GM19035 (cell line): ENCODE data around the gene OR5I1.
"Not testable (repeated sequence)": the region's sequence is repeated elsewhere in the genome, so short reads cannot be mapped to it uniquely, and the experiment has no call there.

Source experiments
- ATAC-seq: cut with Tn5 transposase; IDR thresholded peaks from one replicate; pipeline ENCODE4 v1.9.1; 2021; ENCODE audit not compliant: unreplicated experiment

The OR5I1 gene

DNA sequence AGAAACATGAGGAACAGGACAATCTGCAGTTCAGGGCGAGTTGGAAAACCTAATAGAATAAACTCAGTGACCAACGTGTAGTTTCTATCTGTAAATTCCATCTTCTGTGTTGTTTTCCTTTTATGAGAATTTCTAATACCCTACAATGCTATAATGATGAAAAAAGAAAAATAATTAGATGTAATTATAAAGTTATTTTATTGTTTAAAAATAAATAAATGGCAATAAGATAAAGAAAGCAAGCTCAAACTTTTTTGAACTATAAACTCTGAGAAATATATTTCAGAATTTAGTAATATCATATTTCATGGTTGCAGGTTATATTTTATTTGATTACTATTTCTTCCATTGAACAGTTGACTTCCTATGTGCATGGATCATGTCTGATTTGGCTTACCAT, at the start of gene OR5I1:
Gene OR5I1, minus strand, starts transcription at position 101 of the 400 bp plus-strand sequence. Its CDS starts 0 bp downstream, at position 101.
- ATAC-seq, result no peak

GRCh38 chr11:55970935-55971334, 34.7 kb upstream of the OR5I1 start:
- ATAC-seq, result no peak

GRCh38 chr11:55969845-55970244, 33.6 kb upstream of the OR5I1 start, which contains the start of gene OR10AG1:
OR10AG1 (minus strand) TSS chr11:55969945; CDS start chr11:55969907, 38 bp downstream.
- no peak for ATAC-seq

DNA sequence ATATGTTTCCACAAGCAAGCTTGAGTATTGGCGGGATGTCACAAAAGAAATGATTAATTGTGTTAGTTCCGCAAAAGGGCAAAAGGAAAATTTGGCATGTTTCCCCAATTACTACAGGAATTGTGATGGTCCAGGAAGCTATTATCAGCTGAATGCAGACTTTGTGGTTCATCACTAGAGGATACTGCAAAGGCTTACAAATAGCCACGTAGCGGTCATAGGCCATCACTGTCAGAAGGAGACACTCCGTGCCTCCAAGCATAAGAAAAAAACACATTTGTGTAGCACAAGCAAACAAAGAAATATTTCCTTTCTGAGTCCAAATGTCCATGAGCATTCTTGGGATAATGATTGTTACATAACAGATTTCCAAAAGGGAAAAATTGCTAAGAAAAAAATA, 31.7 kb upstream of the OR5I1 start:
- no peak for ATAC-seq

- no peak for ATAC-seq
Observed at GRCh38 chr11:55966391-55966790, 30.2 kb upstream of the OR5I1 start.

DNA sequence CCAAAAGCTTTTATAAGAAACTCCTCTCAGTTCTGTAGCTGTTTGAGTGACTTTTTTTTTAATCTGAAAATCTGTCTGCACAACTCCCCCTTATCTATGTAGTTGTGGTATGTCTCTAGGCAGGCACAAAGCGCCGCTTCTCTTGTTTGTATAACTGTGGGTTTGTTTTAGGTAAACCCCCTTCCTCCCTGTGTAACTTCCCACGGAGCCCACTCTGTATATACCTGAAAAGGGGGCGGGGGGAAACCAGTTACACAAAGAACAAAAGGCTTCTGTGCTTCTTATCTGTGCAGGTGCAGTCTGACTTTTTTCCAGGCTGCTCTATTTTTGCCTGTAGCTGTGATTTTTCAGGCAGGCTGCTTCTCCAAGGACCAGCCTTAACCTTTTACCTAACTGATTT, 20.3 kb upstream of the OR5I1 start:
- ATAC-seq, result no peak

GRCh38 chr11:55949330-55949729, 13.1 kb upstream of the OR5I1 start:
- ATAC-seq, result no peak

DNA sequence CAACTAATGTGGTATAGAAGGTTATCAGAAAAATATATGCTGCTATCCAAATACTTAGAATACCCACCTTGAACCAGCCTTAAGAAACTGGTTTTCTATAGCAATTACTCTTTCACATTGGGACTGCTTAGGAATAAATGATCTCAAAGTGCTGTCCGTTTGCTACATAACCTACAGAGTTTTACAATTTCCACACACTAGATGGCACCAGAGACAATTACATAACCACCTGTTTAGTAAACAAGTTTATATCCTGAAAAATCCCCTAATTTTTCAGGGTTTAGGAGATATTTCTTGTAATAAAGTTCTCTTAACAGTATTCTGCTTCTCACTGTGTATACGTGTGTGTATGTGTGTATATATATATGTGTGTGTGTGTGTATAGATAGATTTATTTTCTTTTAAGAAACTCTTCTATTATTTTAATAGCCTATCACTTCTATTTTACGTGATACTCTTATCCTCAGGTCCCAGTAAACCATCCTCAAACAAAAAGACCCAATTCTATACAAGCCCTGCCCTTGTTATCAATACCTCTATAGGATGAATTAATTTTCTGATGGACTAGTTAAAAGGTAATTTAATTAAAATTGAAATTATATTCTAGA, 6.7 kb upstream of the OR5I1 start:
- no peak for ATAC-seq

DNA sequence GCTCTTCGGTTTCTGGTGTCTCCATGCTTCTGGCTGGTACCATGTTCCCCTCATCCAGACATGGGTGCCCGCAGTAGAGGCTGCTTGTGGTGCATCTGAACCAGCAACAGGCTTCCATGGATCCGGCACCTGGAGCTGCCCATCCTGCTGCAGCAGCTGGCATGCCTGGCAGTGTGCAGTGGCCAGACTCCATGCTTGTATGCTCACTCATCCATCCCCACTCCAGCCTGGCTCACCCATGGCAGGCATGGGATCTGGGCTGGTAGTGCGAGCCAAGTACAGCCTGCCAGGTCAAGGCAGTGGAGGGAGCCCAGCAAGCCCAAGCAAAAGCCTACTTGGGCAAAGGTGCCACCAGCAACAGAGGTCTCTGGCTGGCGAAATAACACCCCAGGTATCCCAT, 15.7 kb downstream of the OR5I1 start:
- ATAC-seq, result no peak

DNA sequence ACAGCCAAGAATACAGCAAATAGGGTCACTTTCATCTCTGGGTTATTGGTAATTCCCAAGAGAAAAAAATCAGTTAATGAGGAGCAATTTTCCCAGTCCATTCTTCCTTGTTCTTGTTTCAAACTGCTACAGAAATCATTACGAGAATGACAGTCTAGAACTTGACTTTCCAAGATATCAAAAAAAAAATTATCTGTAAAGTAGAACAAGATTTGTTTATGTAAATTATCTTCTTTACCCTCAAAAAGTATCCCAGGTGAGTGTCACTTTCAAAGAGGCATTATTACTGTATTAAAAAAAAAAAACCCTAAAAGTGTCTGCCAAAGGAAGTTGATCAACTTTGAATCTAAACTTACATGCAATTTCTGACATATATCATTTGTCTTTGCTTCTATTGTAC, 21.7 kb downstream of the OR5I1 start, which contains the start of gene OR5W2:
Gene OR5W2, minus strand, starts transcription at position 101 of the 400 bp plus-strand sequence. Its CDS starts 0 bp downstream, at position 101.
- no peak for ATAC-seq

DNA sequence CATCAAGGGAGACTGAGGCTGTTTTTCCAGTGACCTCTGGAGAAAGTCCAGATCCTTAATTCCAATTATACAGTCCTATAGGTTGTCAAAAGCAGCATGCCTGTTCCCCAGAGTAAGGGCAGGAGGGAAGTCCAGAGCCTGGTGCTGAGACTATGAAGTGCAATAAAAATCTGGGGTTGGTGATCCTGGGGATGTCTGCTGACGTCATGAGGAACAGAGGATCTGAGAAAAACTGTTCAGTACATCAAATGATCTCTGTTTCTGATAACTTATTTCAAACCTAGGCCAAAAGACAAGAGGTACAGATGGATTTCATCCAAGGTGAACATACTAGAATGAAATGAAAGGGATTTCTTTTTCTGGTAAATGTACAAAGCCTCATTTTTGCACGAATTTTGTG, 33.9 kb downstream of the OR5I1 start:
- no peak for ATAC-seq

- no peak for ATAC-seq
Observed at GRCh38 chr11:55895216-55895615, 41.0 kb downstream of the OR5I1 start.

DNA sequence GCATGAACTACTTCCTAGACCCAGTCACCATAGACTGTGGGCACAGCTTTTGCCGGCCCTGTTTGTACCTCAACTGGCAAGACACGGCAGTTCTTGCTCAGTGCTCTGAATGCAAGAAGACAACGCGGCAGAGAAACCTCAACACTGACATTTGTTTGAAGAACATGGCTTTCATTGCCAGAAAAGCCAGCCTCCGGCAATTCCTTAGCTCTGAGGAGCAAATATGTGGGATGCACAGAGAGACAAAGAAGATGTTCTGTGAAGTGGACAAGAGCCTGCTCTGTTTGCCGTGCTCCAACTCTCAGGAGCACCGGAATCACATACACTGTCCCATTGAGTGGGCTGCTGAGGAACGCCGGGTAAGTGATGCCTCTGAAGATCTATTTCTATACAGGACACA, 50.7 kb downstream of the OR5I1 start:
- ATAC-seq, result not testable (repeated sequence)
